Measurements from ENCODE around the gene RPL22. TPM values are rescaled to one million over a fixed set of nuclear protein-coding genes. Genes with fewer than 3 reads are reported as not detected.
A peak's percentile ranks its signal among the peaks of the same experiment; 100 is the strongest.

The RPL22 gene
- total RNA-seq, 1 donor from 2014 or later = 283 TPM

- no peak overlapping the region for H3K4me3 Mint-ChIP-seq (ENCODE audit: unreplicated experiment)
- H3K9ac ChIP-seq (ENCODE audit: low read length) = no peak overlapping the region
- no peak overlapping the region for H2AFZ ChIP-seq (ENCODE audit: low read depth, low read length)
- H3K79me2 ChIP-seq (ENCODE audit: insufficient read depth, low read length) = no peaks in the 10 kb centered on the region
- no peaks in the 10 kb centered on the region for H3K36me3 Mint-ChIP-seq (ENCODE audit: low read depth, unreplicated experiment)
- peaks cover 10% of the 10 kb centered on the region for H4K20me1 ChIP-seq (ENCODE audit: insufficient read depth, low read length)
- H3K36me3 ChIP-seq (ENCODE audit: insufficient read depth, low read length) = no peaks in the 10 kb centered on the region
- H3K4me2 ChIP-seq (ENCODE audit: low read length) = no peak overlapping the region
- peaks cover 11% of the 10 kb centered on the region for H3K4me1 Mint-ChIP-seq (ENCODE audit: low read depth, unreplicated experiment)
- H3K4me1 ChIP-seq (ENCODE audit: insufficient read depth, low read length) = peaks cover 8% of the 10 kb centered on the region
- H3K9me3 ChIP-seq (ENCODE audit: insufficient read depth, low read depth, low read length) = no peaks in the 10 kb centered on the region
- H3K27me3 ChIP-seq (ENCODE audit: insufficient read depth, low read length) = peaks cover 6% of the 10 kb centered on the region
- no peak for FAIRE-seq
- H3K4me3 ChIP-seq (ENCODE audit: insufficient read depth, low read depth, low read length) = no peak overlapping the region
- DNase-seq (ENCODE audit: low read depth) = no peak
- H3K9me3 Mint-ChIP-seq (ENCODE audit: unreplicated experiment) = no peaks in the 10 kb centered on the region
- TF ChIP-seq EZH2 (IDR thresholded peaks at IDR 0.05; ENCODE audit: insufficient read depth, low read length) = no peak
- no peak for TF ChIP-seq CTCF (IDR thresholded peaks at IDR 0.05; ENCODE audit: insufficient read depth, low read depth, low read length)
- H3K27ac ChIP-seq (ENCODE audit: low read depth, low read length) = no peak overlapping the region
- no peak overlapping the region for H3K27ac Mint-ChIP-seq (ENCODE audit: unreplicated experiment)
- H3K27me3 Mint-ChIP-seq (ENCODE audit: low read depth, unreplicated experiment) = peaks cover 62% of the 10 kb centered on the region
Measured at GRCh38 chr1:6162341-6162740, 37.1 kb downstream of the RPL22 start.

- H3K36me3 Mint-ChIP-seq (ENCODE audit: low read depth, unreplicated experiment) = no peaks in the 10 kb centered on the region
- Histone ChIP-seq H3K4me1 (ENCODE audit: insufficient read depth, low read length) (peaks cover 14% of the 10 kb centered on the region), H3K27ac (ENCODE audit: low read depth, low read length) (no peak overlapping the region), H3K4me3 (ENCODE audit: insufficient read depth, low read depth, low read length) (no peak overlapping the region), H2AFZ (ENCODE audit: low read depth, low read length) (no peak overlapping the region), H3K27me3 (ENCODE audit: insufficient read depth, low read length) (peaks cover 3% of the 10 kb centered on the region), H3K9ac (ENCODE audit: low read length) (no peak overlapping the region), H3K79me2 (ENCODE audit: insufficient read depth, low read length) (no peaks in the 10 kb centered on the region), H3K36me3 (ENCODE audit: insufficient read depth, low read length) (no peaks in the 10 kb centered on the region), H3K4me2 (ENCODE audit: low read length) (peak overlapping the region; percentile 58), H3K9me3 (ENCODE audit: insufficient read depth, low read depth, low read length) (no peaks in the 10 kb centered on the region), H4K20me1 (ENCODE audit: insufficient read depth, low read length) (peaks cover 14% of the 10 kb centered on the region)
- peaks cover 28% of the 10 kb centered on the region for H3K27me3 Mint-ChIP-seq (ENCODE audit: low read depth, unreplicated experiment)
- FAIRE-seq (no peak), DNase-seq (ENCODE audit: low read depth) (no peak)
- H3K4me3 Mint-ChIP-seq (ENCODE audit: unreplicated experiment) = no peak overlapping the region
- no peak overlapping the region for H3K27ac Mint-ChIP-seq (ENCODE audit: unreplicated experiment)
- peaks cover 16% of the 10 kb centered on the region for H3K4me1 Mint-ChIP-seq (ENCODE audit: low read depth, unreplicated experiment)
- H3K9me3 Mint-ChIP-seq (ENCODE audit: unreplicated experiment) = no peaks in the 10 kb centered on the region
- no peak for TF ChIP-seq CTCF (IDR thresholded peaks at IDR 0.05; ENCODE audit: insufficient read depth, low read depth, low read length)
- no peak for TF ChIP-seq EZH2 (IDR thresholded peaks at IDR 0.05; ENCODE audit: insufficient read depth, low read length)
Measured at GRCh38 chr1:6158181-6158580, 41.2 kb downstream of the RPL22 start.

GRCh38 chr1:6157528-6158174, 41.7 kb downstream of the RPL22 start:
- peak overlapping the region; percentile 58 for H3K4me2 ChIP-seq (ENCODE audit: low read length)
- Mint-ChIP-seq H3K27me3 (ENCODE audit: low read depth, unreplicated experiment) (peaks cover 32% of the 10 kb centered on the region), H3K4me1 (ENCODE audit: low read depth, unreplicated experiment) (peaks cover 16% of the 10 kb centered on the region), H3K36me3 (ENCODE audit: low read depth, unreplicated experiment) (no peaks in the 10 kb centered on the region), H3K27ac (ENCODE audit: unreplicated experiment) (peak overlapping the region; percentile 51), H3K4me3 (ENCODE audit: unreplicated experiment) (no peak overlapping the region), H3K9me3 (ENCODE audit: unreplicated experiment) (no peaks in the 10 kb centered on the region)
- TF ChIP-seq EZH2 (IDR thresholded peaks at IDR 0.05; ENCODE audit: insufficient read depth, low read length) = no peak
- no peak for TF ChIP-seq CTCF (IDR thresholded peaks at IDR 0.05; ENCODE audit: insufficient read depth, low read depth, low read length)
- no peaks in the 10 kb centered on the region for H3K79me2 ChIP-seq (ENCODE audit: insufficient read depth, low read length)
- H2AFZ ChIP-seq (ENCODE audit: low read depth, low read length) = no peak overlapping the region
- H3K9ac ChIP-seq (ENCODE audit: low read length) = peak overlapping the region; percentile 8
- DNase-seq (ENCODE audit: low read depth) = peak; percentile 46
- H3K27ac ChIP-seq (ENCODE audit: low read depth, low read length) = no peak overlapping the region
- peaks cover 3% of the 10 kb centered on the region for H3K27me3 ChIP-seq (ENCODE audit: insufficient read depth, low read length)
- no peak for FAIRE-seq
- peaks cover 14% of the 10 kb centered on the region for H4K20me1 ChIP-seq (ENCODE audit: insufficient read depth, low read length)
- H3K36me3 ChIP-seq (ENCODE audit: insufficient read depth, low read length) = no peaks in the 10 kb centered on the region
- peaks cover 14% of the 10 kb centered on the region for H3K4me1 ChIP-seq (ENCODE audit: insufficient read depth, low read length)
- no peaks in the 10 kb centered on the region for H3K9me3 ChIP-seq (ENCODE audit: insufficient read depth, low read depth, low read length)
- no peak overlapping the region for H3K4me3 ChIP-seq (ENCODE audit: insufficient read depth, low read depth, low read length)
